Measurements from ENCODE around the gene PPP1R1B.

The PPP1R1B gene

GRCh38 chr17:39612291-39612894, 14.4 kb upstream of the PPP1R1B start:
- no peak overlapping the region for H3K4me3 ChIP-seq (replicated peaks; ENCODE audit: low read depth, low read length)
- DNase-seq (ENCODE audit: extremely low read depth, insufficient read length): no peak
- no peaks in the 10 kb centered on the region for H3K36me3 ChIP-seq (ENCODE audit: control insufficient read depth, insufficient read depth, low read length)
- H3K27me3 ChIP-seq (replicated peaks; ENCODE audit: control insufficient read depth, insufficient read depth, low read length): peaks cover 1% of the 10 kb centered on the region; the same call in 1 of the 2 replicates
- TF ChIP-seq CTCF (IDR thresholded peaks at IDR 0.05; ENCODE audit: insufficient read depth, low read length, poor library complexity, severe bottlenecking): no peak

- no peak for DNase-seq (ENCODE audit: extremely low read depth, insufficient read length)
- H3K27me3 ChIP-seq (replicated peaks; ENCODE audit: control insufficient read depth, insufficient read depth, low read length): peaks cover 1% of the 10 kb centered on the region; the same call in 1 of the 2 replicates
- no peak for TF ChIP-seq CTCF (IDR thresholded peaks at IDR 0.05; ENCODE audit: insufficient read depth, low read length, poor library complexity, severe bottlenecking)
These were observed 13.8 kb upstream of the PPP1R1B start for GRCh38 chr17:39612935-39613464.

GRCh38 chr17:39614545-39615157, 12.1 kb upstream of the PPP1R1B start:
- TF ChIP-seq CTCF (IDR thresholded peaks at IDR 0.05; ENCODE audit: insufficient read depth, low read length, poor library complexity, severe bottlenecking): no peak
- H3K4me3 ChIP-seq (replicated peaks; ENCODE audit: low read depth, low read length): no peak overlapping the region
- H3K36me3 ChIP-seq (ENCODE audit: control insufficient read depth, insufficient read depth, low read length): no peaks in the 10 kb centered on the region
- DNase-seq (ENCODE audit: extremely low read depth, insufficient read length): no peak
- no peaks in the 10 kb centered on the region for H3K27me3 ChIP-seq (replicated peaks; ENCODE audit: control insufficient read depth, insufficient read depth, low read length)

More at GRCh38 chr17:39612935-39613464, 13.8 kb upstream of the PPP1R1B start:
- H3K36me3 ChIP-seq (ENCODE audit: control insufficient read depth, insufficient read depth, low read length): no peaks in the 10 kb centered on the region
- H3K4me3 ChIP-seq (replicated peaks; ENCODE audit: low read depth, low read length): no peak overlapping the region

- Histone ChIP-seq H3K27me3 (replicated peaks; ENCODE audit: control insufficient read depth, insufficient read depth, low read length) (no peaks in the 10 kb centered on the region), H3K36me3 (ENCODE audit: control insufficient read depth, insufficient read depth, low read length) (no peaks in the 10 kb centered on the region), H3K4me3 (replicated peaks; ENCODE audit: low read depth, low read length) (no peak overlapping the region)
- DNase-seq (ENCODE audit: extremely low read depth, insufficient read length): no peak
- no peak for TF ChIP-seq CTCF (IDR thresholded peaks at IDR 0.05; ENCODE audit: insufficient read depth, low read length, poor library complexity, severe bottlenecking)
These were observed 11.3 kb upstream of the PPP1R1B start for GRCh38 chr17:39615434-39615833.

- H3K4me3 ChIP-seq (replicated peaks; ENCODE audit: low read depth, low read length): no peak overlapping the region
- no peak for DNase-seq (ENCODE audit: extremely low read depth, insufficient read length)
- H3K36me3 ChIP-seq (ENCODE audit: control insufficient read depth, insufficient read depth, low read length): no peaks in the 10 kb centered on the region
- TF ChIP-seq CTCF (IDR thresholded peaks at IDR 0.05; ENCODE audit: insufficient read depth, low read length, poor library complexity, severe bottlenecking): no peak
- no peaks in the 10 kb centered on the region for H3K27me3 ChIP-seq (replicated peaks; ENCODE audit: control insufficient read depth, insufficient read depth, low read length)
These were observed 9.7 kb upstream of the PPP1R1B start for GRCh38 chr17:39617100-39617445.
